Skeletal muscle satellite cell (primary cell): ENCODE measurements around the gene BCAN.

Experiments
- H3K27me3 ChIP-seq: 2 replicates; pipeline ENCODE4 v1.7.0; 2013; ENCODE audit warnings: low read length; ENCODE audit not compliant: control insufficient read depth, insufficient read depth
- H3K36me3 ChIP-seq: 2 replicates; pipeline ENCODE4 v1.7.0; 2013; ENCODE audit warnings: mild to moderate bottlenecking, control low read depth, low read length; ENCODE audit not compliant: insufficient read depth
- H3K4me1 ChIP-seq: 2 replicates; pipeline ENCODE4 v1.7.0; 2013; ENCODE audit warnings: low read length; ENCODE audit not compliant: control insufficient read depth, insufficient read depth
- H3K4me2 ChIP-seq: 2 replicates; pipeline ENCODE4 v1.7.0; 2013; ENCODE audit warnings: mild to moderate bottlenecking, low read length
- H3K4me3 ChIP-seq: 2 replicates; pipeline ENCODE4 v1.7.0; 2013; ENCODE audit warnings: low read length
- H3K9ac ChIP-seq: 2 replicates; pipeline ENCODE4 v1.7.0; 2013; ENCODE audit warnings: mild to moderate bottlenecking, low read depth, low read length, moderate library complexity
- H3K9me3 ChIP-seq: replicated peaks from 2 replicates; pipeline ENCODE4 v1.7.0; 2013; ENCODE audit warnings: mild to moderate bottlenecking, control low read depth, low read length

The BCAN gene

DNA sequence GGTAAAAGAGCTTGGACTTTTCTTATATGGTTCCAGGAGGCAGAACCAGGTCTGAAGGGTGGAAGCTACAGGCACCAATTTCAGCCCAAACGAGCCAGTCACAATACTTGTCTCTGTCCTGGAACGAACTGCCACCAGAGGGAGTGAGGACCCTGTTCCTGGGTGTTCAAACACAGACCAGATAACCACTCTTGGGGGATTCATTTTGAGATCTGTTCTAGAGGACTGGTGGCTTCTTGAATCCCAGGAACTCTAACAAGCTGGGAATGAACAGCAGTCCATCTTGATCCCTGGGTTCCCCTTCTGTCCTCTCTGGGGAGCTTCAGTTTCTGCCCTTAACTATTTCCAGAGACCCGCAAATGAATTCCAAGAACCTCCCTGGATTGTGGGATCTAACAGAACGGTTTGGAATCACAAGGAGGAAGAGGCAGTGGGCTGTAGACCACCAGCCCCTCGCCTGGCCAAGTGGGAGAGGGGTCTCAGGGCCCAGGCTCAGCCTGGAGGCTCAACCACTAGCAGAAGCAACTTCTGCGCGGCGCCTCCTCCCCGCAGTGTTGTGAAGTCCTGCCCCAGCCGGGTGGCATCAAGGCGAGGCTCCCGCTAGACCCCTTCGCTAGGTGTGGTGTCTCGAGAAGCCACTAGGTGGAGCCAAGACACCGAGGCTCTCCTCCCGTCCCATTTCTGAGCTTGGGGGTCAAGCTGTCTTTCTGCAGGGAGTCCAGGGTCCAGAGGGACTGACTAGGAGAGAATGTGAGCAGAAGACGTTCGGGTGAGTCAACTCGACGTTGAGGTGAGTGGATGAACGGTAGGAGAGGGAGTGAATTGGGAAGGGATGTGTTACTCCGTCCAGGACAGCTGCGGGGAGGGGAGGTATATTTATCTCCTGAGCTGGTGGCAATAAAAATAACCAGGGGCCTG lies 47.4 kb downstream of the BCAN start:
- Histone ChIP-seq H3K27me3 (peaks cover 7% of the 10 kb centered on the region), H3K4me2 (peak overlapping the region; percentile 80), H3K9ac (peak overlapping the region; percentile 4), H3K4me1 (peaks cover 38% of the 10 kb centered on the region), H3K4me3 (peak overlapping the region; percentile 52), H3K36me3 (no peaks in the 10 kb centered on the region), H3K9me3 (no peaks in the 10 kb centered on the region)

- no peaks in the 10 kb centered on the region for H3K9me3 ChIP-seq
- no peaks in the 10 kb centered on the region for H3K36me3 ChIP-seq
- H3K4me3 ChIP-seq, result peak overlapping the region; percentile 25
- H3K4me1 ChIP-seq, result peaks cover 30% of the 10 kb centered on the region
- peak overlapping the region; percentile 80 for H3K4me2 ChIP-seq
- H3K9ac ChIP-seq, result no peak overlapping the region
- H3K27me3 ChIP-seq, result peaks cover 7% of the 10 kb centered on the region
Observed at GRCh38 chr1:156689953-156690674, 48.2 kb downstream of the BCAN start.

DNA sequence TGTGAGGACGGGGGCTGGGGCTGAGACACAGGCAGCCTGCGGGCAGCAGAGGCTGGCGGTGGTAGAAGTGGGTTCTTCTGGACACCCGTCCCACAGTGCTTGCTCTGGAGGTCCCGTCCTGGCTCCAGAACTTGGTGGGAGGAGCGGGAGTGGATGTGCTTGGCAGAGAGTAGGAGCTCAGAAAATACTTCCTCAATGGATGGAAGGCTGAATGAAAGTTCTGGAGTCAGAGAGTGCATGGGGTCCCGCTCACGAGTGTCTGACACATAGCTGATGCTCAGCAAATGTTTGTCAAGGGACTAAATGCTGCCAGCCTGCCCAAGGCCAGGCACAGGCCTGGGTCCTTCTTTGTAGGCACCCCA lies 48.7 kb downstream of the BCAN start:
- peaks cover 7% of the 10 kb centered on the region for H3K27me3 ChIP-seq
- H3K9ac ChIP-seq, result no peak overlapping the region
- no peaks in the 10 kb centered on the region for H3K9me3 ChIP-seq
- no peak overlapping the region for H3K4me3 ChIP-seq
- peaks cover 30% of the 10 kb centered on the region for H3K4me1 ChIP-seq
- H3K36me3 ChIP-seq, result no peaks in the 10 kb centered on the region
- no peak overlapping the region for H3K4me2 ChIP-seq

DNA sequence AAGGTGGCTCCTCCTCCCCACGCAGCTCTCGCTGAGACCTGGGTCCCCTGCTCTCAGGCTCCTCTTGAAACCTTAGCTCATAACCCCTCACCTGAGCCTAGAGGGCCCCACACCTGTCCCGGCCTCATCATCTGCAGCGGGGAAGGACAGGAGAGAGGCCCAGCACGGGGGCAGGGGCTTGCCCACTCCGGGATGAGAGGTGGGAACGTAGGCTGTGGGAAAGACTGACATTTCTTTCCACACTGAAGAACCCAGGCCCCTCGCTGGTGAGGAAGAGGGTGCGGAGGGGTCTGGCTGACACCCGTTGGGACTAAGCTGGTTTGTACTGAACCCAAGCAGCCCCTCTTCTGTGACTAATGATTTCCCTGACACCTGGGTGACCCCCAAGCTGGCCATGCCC lies 49.3 kb downstream of the BCAN start:
- Histone ChIP-seq H3K27me3 (peaks cover 7% of the 10 kb centered on the region), H3K4me3 (no peak overlapping the region)

DNA sequence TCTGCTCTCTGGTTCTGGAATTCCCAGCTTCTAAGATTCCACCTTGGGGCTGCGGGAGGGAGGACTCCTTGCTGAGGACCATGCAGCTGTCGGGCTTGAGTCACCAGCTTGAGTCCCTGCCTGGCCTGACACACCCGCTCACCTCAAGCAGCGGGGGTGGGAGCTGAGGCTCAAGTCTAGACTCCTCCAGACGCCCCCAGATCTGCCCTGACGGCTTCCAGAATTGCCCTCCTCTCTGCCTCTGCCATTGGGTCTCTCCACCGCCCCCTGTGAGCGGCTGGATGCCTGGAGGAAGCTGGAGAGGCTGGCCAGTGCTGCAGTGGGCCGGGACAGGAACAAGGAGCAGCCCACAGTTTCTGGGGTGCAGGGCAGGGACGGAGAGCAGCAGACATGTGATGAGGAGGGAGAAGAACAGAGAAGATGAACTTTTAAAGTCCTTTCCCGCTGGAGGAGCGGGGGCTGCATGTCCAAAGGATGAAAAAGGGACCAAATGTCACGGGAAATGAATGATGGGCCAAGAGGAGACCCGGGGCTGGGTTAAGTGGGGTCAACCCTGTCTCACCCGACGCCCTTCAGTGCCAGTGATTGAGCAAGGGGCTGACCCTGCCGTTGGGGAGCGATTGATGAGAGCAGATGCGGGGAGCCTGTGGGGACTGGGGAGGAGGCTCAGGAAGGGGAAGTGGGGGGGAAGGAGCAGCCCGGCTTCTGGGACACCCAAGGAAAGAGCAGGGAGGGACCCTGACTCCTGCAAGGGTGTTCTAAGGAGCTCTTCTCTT lies 49.9 kb downstream of the BCAN start:
- Histone ChIP-seq H3K4me2 (peak overlapping the region; percentile 39), H3K4me1 (peaks cover 27% of the 10 kb centered on the region), H3K36me3 (no peaks in the 10 kb centered on the region), H3K4me3 (no peak overlapping the region), H3K27me3 (peaks cover 8% of the 10 kb centered on the region), H3K9ac (no peak overlapping the region), H3K9me3 (no peaks in the 10 kb centered on the region)

More for the DNA sequence above, 49.3 kb downstream of the BCAN start:
- H3K4me1 ChIP-seq, result peaks cover 30% of the 10 kb centered on the region
- no peaks in the 10 kb centered on the region for H3K36me3 ChIP-seq
- H3K9ac ChIP-seq, result no peak overlapping the region
- no peaks in the 10 kb centered on the region for H3K9me3 ChIP-seq
- no peak overlapping the region for H3K4me2 ChIP-seq

DNA sequence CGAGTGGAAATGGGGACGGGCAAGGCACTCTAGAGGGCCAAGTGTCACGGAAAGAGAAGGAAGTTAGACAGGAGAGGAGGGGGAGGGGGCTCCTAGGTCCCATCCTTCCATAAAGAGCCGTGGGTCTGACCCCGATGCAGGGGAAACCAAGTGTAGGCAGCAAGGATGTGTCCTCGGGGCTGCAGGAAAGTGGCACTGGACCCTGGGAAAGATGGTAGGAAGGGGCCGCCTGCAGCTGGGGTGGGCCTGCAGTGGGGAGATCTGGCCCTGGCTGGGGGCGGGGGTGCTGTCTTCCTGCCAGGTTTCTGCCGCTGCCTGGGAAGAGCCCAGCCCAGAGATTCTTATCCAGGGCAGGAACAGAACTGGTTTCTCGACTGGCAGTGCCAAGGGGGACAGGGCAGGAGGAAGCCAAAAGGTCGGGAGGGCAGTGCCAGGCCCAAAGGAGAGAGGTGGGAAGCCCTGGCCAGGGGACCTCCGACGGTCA lies 50.6 kb downstream of the BCAN start:
- H3K4me2 ChIP-seq, result no peak overlapping the region
- no peaks in the 10 kb centered on the region for H3K9me3 ChIP-seq
- H3K4me3 ChIP-seq, result no peak overlapping the region
- no peaks in the 10 kb centered on the region for H3K36me3 ChIP-seq
- H3K4me1 ChIP-seq, result peaks cover 27% of the 10 kb centered on the region
- no peak overlapping the region for H3K9ac ChIP-seq
- H3K27me3 ChIP-seq, result peaks cover 14% of the 10 kb centered on the region

GRCh38 chr1:156692925-156693847 lies 51.3 kb downstream of the BCAN start:
- peaks cover 27% of the 10 kb centered on the region for H3K4me1 ChIP-seq
- no peaks in the 10 kb centered on the region for H3K9me3 ChIP-seq
- no peak overlapping the region for H3K4me3 ChIP-seq
- peaks cover 19% of the 10 kb centered on the region for H3K27me3 ChIP-seq
- H3K9ac ChIP-seq, result no peak overlapping the region
- no peaks in the 10 kb centered on the region for H3K36me3 ChIP-seq
- H3K4me2 ChIP-seq, result no peak overlapping the region

DNA sequence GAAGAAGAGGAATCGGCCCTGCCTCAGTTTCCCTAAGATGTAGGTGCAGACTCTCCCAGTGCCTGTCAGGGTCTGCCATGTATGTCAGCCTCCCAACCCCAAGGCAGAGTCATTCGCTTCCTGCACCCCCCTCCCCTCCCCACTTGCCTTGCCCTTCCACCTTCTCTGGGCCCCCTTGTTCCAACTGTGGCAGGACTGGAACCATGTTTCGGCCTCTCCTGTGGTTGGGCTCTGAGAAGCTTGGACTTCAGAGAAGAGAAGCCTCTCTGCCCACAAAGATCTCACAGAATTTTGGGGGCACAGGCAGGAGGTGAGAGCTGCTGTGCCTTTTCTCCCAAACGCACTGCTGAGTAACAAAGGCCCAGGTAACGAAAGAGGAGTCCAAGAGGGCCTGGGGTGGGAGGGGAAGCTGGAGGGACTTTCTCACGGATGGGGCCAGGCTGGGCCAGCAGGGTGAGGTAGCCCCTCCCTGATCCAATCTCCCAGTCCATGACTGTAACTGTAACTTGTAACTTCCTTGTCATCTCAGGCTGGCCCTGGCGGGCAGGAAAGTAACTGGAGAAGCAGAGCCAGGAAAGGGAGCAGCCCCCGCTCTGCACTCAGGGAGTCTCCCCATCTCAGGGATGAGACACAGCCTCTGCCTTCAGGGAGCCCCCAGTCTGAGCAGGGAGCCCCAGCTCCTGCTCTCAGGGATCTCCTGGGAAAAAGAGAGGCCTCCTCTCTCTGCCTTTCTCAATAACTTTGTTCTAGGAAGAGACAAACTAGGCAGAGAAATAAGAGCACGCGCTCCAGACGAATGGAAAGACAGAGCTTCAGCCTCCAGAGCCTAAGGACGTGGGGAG lies 52.2 kb downstream of the BCAN start:
- H3K4me3 ChIP-seq, result no peak overlapping the region
- no peaks in the 10 kb centered on the region for H3K36me3 ChIP-seq
- no peak overlapping the region for H3K9ac ChIP-seq
- H3K9me3 ChIP-seq, result no peaks in the 10 kb centered on the region
- peaks cover 27% of the 10 kb centered on the region for H3K4me1 ChIP-seq
- H3K27me3 ChIP-seq, result peaks cover 19% of the 10 kb centered on the region
- no peak overlapping the region for H3K4me2 ChIP-seq

DNA sequence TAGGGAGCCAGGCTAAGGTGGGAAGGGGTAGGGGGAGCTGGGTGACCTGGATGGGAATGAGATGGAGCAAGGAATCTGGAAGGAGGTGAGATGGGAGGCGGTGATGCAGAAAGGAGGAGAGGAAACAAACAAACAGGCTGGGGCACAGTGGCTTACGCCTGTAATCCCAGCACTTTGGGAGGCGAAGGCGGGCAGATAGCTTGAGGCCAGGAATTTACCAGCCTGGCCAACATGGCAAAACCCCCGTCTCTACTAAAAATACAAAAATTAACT lies 52.7 kb downstream of the BCAN start:
- H3K36me3 ChIP-seq, result no peaks in the 10 kb centered on the region
- H3K4me3 ChIP-seq, result no peak overlapping the region
- H3K9ac ChIP-seq, result no peak overlapping the region
- H3K4me1 ChIP-seq, result peaks cover 21% of the 10 kb centered on the region
- no peaks in the 10 kb centered on the region for H3K9me3 ChIP-seq
- H3K4me2 ChIP-seq, result no peak overlapping the region
- H3K27me3 ChIP-seq, result peaks cover 19% of the 10 kb centered on the region

GRCh38 chr1:156696755-156697154 lies 54.8 kb downstream of the BCAN start:
- H3K4me3 ChIP-seq, result no peak overlapping the region
- H3K36me3 ChIP-seq, result no peaks in the 10 kb centered on the region
- peaks cover 23% of the 10 kb centered on the region for H3K27me3 ChIP-seq
- no peak overlapping the region for H3K9ac ChIP-seq
- peaks cover 10% of the 10 kb centered on the region for H3K4me1 ChIP-seq
- H3K9me3 ChIP-seq, result no peaks in the 10 kb centered on the region
- H3K4me2 ChIP-seq, result no peak overlapping the region
